Measurements from ENCODE around the gene OVCA2. TPM values are rescaled to one million over a fixed set of nuclear protein-coding genes. Genes with fewer than 3 reads are reported as not detected.

The OVCA2 gene
- total and polyA plus RNA-seq, 8 donors: 3.1 to 83.4 (median 31.9) TPM; not detected in 1

DNA sequence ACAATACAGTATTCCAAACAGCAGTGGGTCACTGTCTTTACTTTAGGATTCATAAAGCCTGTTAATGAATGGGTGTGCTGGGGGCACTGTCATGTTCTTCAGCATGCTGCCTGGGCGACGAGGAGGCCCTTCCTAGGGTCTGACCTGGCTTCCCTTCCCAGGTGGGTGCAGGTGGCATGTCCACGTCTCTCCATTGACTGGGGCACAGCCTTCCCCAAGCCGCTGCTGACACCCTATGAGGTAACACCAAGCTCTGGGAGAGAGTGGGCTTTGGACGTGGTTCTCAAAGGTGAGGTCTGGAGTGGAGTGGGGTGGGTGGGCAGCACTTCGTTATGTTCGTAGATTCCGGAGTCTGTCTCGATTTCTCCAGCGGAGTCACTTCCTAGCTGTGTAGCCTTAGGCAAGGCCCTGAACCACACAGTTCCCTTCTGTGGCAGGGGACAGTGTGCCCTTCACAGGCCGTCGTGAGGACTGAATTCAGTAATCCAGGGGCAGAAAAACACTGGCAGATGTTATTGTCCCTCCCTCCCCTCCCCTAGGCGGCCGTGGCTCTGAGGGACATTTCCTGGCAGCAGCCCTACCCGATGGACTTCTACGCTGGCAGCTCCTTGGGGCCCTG is 771 bp upstream of the OVCA2 start:
- peak overlapping the region; percentile 88 to 96 (median 94) for H3K27ac ChIP-seq
- H3K27me3 ChIP-seq: no peaks in the 10 kb centered on the region
- intact Hi-C loops (cut with DNase I; ENCODE audit: low total_unique reads): no loop called here
- H3K9me3 ChIP-seq: no peaks in the 10 kb centered on the region
- peaks cover 25 to 39% (median 28%) of the 10 kb centered on the region in 4 donors for H3K4me1 ChIP-seq
- H3K4me3 ChIP-seq: peak overlapping the region; percentile 71 to 86 (median 76)
- peaks cover 25 to 62% (median 56%) of the 10 kb centered on the region in 4 donors for H3K36me3 ChIP-seq
- TF ChIP-seq POLR2AphosphoS5 (IDR thresholded peaks at IDR 0.05) (no peak), POLR2A (IDR thresholded peaks at IDR 0.05) (no peak), EP300 (IDR thresholded peaks at IDR 0.05) (no peak), CTCF (IDR thresholded peaks at IDR 0.05) (no peak)
- DNase-seq: no peak
- WGBS, 5 donors: 51 to 74% (median 54%) methylated on average over 9 to 16 of the region's 16 CpGs

DNA sequence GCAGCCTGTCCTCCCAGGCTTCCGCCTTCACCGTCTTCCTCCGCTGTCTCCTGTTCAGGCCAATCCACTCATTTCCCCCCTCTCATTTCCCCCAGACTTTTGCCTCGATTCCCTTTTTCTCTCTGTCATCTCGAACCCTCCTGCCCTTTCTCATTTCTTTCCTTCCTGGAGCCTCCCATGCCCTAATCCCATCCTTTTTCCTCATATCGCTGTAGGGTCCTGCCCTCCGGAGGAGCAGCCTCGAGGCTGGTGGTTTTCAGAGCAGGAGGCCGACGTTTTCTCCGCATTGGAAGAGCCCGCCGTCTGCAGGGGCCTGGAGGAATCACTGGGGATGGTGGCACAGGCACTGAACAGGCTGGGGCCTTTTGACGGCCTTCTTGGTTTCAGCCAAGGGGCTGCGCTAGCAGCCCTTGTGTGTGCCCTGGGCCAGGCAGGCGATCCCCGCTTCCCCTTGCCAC is 597 bp downstream of the OVCA2 start:
- DNase-seq: peak in 1 of 2 donors; percentile 71
- no peak for TF ChIP-seq CTCF (IDR thresholded peaks at IDR 0.05)
- no peak for TF ChIP-seq POLR2A (IDR thresholded peaks at IDR 0.05)
- TF ChIP-seq EP300 (IDR thresholded peaks at IDR 0.05): no peak
- TF ChIP-seq POLR2AphosphoS5 (IDR thresholded peaks at IDR 0.05): no peak
- Histone ChIP-seq H3K27me3 (no peaks in the 10 kb centered on the region), H3K9me3 (no peaks in the 10 kb centered on the region), H3K4me1 (peaks cover 25 to 39% (median 28%) of the 10 kb centered on the region in 4 donors), H3K36me3 (peaks cover 14 to 48% (median 42%) of the 10 kb centered on the region in 4 donors), H3K4me3 (peak overlapping the region; percentile 71 to 86 (median 76)), H3K27ac (peak overlapping the region; percentile 88 to 96 (median 94))
- intact Hi-C loops (cut with DNase I; ENCODE audit: low total_unique reads): no loop called here
- 8 to 17% (median 15%) methylated on average over 14 to 17 of the region's 17 CpGs for WGBS, 5 donors

DNA sequence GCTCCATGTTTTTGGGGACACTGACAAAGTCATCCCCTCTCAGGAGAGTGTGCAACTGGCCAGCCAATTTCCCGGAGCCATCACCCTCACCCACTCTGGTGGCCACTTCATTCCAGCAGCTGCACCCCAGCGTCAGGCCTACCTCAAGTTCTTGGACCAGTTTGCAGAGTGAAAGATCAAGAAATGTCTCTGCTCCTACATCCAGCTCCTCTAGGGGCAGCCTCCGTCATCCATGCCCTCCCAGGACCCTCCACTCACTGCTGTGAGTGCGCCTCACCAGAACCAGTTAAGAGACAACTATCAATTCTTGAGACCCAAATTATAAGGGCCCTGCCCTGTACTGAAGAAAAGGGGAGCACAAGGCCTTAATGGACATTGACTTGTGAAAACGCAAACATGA is 1.1 kb downstream of the OVCA2 start:
- TF ChIP-seq CTCF (IDR thresholded peaks at IDR 0.05) (no peak), EP300 (IDR thresholded peaks at IDR 0.05) (no peak), POLR2AphosphoS5 (IDR thresholded peaks at IDR 0.05) (no peak), POLR2A (IDR thresholded peaks at IDR 0.05) (no peak)
- Histone ChIP-seq H3K4me1 (peaks cover 25 to 39% (median 30%) of the 10 kb centered on the region in 4 donors), H3K36me3 (peaks cover 10 to 43% (median 37%) of the 10 kb centered on the region in 4 donors), H3K27me3 (peaks cover 0 to 4% (median 0%) of the 10 kb centered on the region in 3 donors), H3K27ac (peak overlapping the region in 3 of 5 donors; percentile 91 to 96 (median 94)), H3K9me3 (no peaks in the 10 kb centered on the region), H3K4me3 (peak overlapping the region; percentile 71 to 86 (median 76))
- 81 to 91% (median 82%) methylated on average over 3 to 5 of the region's 5 CpGs for WGBS, 5 donors
- DNase-seq: peak in 1 of 2 donors; percentile 23
- intact Hi-C loops (cut with DNase I; ENCODE audit: low total_unique reads): no loop called here

- Histone ChIP-seq H3K36me3 (peaks cover 9 to 35% (median 28%) of the 10 kb centered on the region in 4 donors), H3K27me3 (peaks cover 0 to 13% (median 0%) of the 10 kb centered on the region in 3 donors), H3K9me3 (no peaks in the 10 kb centered on the region), H3K4me1 (peaks cover 27 to 43% (median 35%) of the 10 kb centered on the region in 4 donors), H3K4me3 (no peak overlapping the region), H3K27ac (peak overlapping the region in 2 of 5 donors; percentile 27 to 91)
- WGBS, 5 donors: 73 to 94% (median 87%) methylated on average over 6 of the region's 6 CpGs
- no peak for DNase-seq
- TF ChIP-seq EP300 (IDR thresholded peaks at IDR 0.05): no peak
- TF ChIP-seq POLR2A (IDR thresholded peaks at IDR 0.05): no peak
- TF ChIP-seq CTCF (IDR thresholded peaks at IDR 0.05): no peak
- TF ChIP-seq POLR2AphosphoS5 (IDR thresholded peaks at IDR 0.05): no peak
- intact Hi-C loops (cut with DNase I; ENCODE audit: low total_unique reads): no loop called here
Measured at GRCh38 chr17:2043785-2044184, 2.0 kb downstream of the OVCA2 start.

Measured in stomach (tissue), 9 donors.